ENCODE data around the gene VCP.

DNA sequence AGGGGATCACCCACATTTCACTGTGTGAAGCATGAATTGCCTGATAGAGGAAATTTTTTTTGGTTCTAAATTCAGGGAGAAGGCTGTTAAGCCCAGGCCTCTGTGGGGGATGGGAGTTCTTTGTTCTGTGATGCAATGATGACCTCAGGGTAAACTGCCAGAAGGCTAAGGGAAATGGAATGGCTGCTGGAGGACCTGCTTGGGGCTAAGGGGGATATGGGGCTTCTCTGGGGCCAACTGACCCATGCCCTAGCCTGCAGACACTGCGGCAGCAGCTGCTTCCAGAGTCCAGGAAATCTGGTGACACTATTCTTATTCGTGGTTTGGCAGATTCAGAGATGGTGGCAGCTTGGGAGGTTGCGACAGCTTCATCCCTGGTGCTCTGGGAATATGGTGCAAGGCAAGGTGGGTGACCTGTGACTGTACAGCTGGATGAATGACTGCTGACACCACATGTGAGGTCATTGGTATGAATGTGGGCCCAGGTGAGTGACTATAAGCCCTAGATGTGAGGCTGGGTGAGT, 30.3 kb downstream of the VCP start:
- TF ChIP-seq, protein P1, sequence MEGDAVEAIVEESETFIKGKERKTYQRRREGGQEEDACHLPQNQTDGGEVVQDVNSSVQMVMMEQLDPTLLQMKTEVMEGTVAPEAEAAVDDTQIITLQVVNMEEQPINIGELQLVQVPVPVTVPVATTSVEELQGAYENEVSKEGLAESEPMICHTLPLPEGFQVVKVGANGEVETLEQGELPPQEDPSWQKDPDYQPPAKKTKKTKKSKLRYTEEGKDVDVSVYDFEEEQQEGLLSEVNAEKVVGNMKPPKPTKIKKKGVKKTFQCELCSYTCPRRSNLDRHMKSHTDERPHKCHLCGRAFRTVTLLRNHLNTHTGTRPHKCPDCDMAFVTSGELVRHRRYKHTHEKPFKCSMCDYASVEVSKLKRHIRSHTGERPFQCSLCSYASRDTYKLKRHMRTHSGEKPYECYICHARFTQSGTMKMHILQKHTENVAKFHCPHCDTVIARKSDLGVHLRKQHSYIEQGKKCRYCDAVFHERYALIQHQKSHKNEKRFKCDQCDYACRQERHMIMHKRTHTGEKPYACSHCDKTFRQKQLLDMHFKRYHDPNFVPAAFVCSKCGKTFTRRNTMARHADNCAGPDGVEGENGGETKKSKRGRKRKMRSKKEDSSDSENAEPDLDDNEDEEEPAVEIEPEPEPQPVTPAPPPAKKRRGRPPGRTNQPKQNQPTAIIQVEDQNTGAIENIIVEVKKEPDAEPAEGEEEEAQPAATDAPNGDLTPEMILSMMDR (conservative IDR thresholded peaks at IDR 0.05) = no peak
- no peak for TF ChIP-seq EZH2 (IDR thresholded peaks at IDR 0.05; ENCODE audit: low read depth)

Measured in PC-9 (cell line).